ENCODE measurements around the gene MGAT5.

MGAT5 gene

DNA sequence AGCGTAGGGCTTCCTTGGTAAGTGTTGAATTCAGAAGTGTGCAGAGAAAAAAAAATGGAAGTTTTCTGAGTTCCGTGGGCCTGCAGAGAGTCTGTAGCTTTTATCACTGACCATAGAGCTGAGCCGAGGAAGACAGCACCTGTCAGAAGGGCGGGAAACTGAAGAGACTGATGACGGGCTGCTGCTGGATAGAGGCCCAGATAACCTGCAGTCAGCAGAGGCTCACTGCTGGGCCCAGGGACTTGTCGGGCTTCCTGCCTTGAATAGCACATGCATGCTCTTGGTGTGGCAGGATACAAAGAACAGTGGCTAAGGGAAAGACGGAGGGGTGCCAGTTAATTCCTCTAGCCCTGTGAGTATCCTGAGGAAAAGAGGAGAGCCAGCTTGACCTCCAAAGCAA lies 166.4 kb downstream of the MGAT5 start:
- no peaks in the 10 kb centered on the region for H3K36me3 ChIP-seq (ENCODE audit: control insufficient read depth, insufficient read depth, low read length)
- no peak overlapping the region for H3K4me3 ChIP-seq (ENCODE audit: low read depth, low read length)
- no peaks in the 10 kb centered on the region for H3K9me3 ChIP-seq (ENCODE audit: control insufficient read depth, low read length)
- no peak overlapping the region for H3K4me2 ChIP-seq (ENCODE audit: low read length)
- no peak overlapping the region for H3K9ac ChIP-seq
- H3K79me2 ChIP-seq, result no peaks in the 10 kb centered on the region
- H3K27me3 ChIP-seq (ENCODE audit: control insufficient read depth, insufficient read depth, low read length), result no peaks in the 10 kb centered on the region
- no peak for TF ChIP-seq CTCF (IDR thresholded peaks at IDR 0.05)
- no peak overlapping the region for H2AFZ ChIP-seq
- H3K4me1 ChIP-seq, result peaks cover 5% of the 10 kb centered on the region
- peak overlapping the region; percentile 37 for H3K27ac ChIP-seq

GRCh38 chr2:134420920-134421319 lies 167.0 kb downstream of the MGAT5 start:
- H3K27ac ChIP-seq, result peak overlapping the region; percentile 37

DNA sequence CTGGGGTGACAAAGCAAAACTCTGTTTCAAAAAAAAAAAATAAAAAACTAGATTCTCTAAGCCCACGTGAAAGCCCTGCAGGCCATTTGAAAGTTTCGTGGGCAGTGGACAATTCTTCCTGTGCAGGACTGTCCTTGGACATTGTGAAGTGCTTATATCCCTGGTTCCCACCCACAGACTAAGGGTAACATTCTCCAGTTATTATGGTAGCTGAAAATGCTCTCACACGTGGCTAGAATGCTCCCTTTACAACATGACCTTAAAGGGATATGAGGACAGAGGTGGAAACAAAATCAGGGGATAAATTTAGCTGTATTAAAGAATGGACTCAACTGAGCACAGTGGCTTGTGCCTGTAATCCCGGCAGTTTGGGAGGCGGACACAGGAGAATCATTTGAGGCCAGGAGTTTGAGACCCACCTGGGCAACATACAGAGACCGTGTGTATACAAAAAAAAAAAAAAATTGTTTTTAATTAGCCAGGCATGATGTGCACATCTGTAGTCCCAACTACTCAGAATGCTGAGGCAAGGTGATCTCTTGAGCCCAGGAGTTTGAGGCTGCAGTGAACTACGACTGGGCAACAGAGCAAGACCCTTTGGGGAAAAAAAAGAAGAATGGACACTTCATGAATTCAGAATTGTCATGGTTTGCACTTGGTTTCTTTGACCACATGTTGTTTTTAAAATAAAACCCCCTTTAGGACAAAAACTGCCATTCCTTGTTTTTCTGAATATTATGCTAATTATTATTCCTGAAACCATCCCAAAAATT lies 167.9 kb downstream of the MGAT5 start:
- no peak overlapping the region for H3K9ac ChIP-seq
- H3K36me3 ChIP-seq (ENCODE audit: control insufficient read depth, insufficient read depth, low read length), result no peaks in the 10 kb centered on the region
- H2AFZ ChIP-seq, result no peak overlapping the region
- H3K4me1 ChIP-seq, result peaks cover 5% of the 10 kb centered on the region
- no peaks in the 10 kb centered on the region for H3K79me2 ChIP-seq
- no peaks in the 10 kb centered on the region for H3K9me3 ChIP-seq (ENCODE audit: control insufficient read depth, low read length)
- H3K27ac ChIP-seq, result peak overlapping the region; percentile 37
- H3K4me3 ChIP-seq (ENCODE audit: low read depth, low read length), result no peak overlapping the region
- TF ChIP-seq CTCF (IDR thresholded peaks at IDR 0.05), result no peak
- H3K27me3 ChIP-seq (ENCODE audit: control insufficient read depth, insufficient read depth, low read length), result no peaks in the 10 kb centered on the region
- no peak overlapping the region for H3K4me2 ChIP-seq (ENCODE audit: low read length)

More at GRCh38 chr2:134420920-134421319, 167.0 kb downstream of the MGAT5 start:
- Histone ChIP-seq H3K4me1 (peaks cover 5% of the 10 kb centered on the region), H3K9ac (no peak overlapping the region), H3K27me3 (ENCODE audit: control insufficient read depth, insufficient read depth, low read length) (no peaks in the 10 kb centered on the region), H3K79me2 (no peaks in the 10 kb centered on the region), H2AFZ (no peak overlapping the region), H3K36me3 (ENCODE audit: control insufficient read depth, insufficient read depth, low read length) (no peaks in the 10 kb centered on the region), H3K9me3 (ENCODE audit: control insufficient read depth, low read length) (no peaks in the 10 kb centered on the region), H3K4me2 (ENCODE audit: low read length) (no peak overlapping the region), H3K4me3 (ENCODE audit: low read depth, low read length) (no peak overlapping the region)
- TF ChIP-seq CTCF (IDR thresholded peaks at IDR 0.05), result no peak

DNA sequence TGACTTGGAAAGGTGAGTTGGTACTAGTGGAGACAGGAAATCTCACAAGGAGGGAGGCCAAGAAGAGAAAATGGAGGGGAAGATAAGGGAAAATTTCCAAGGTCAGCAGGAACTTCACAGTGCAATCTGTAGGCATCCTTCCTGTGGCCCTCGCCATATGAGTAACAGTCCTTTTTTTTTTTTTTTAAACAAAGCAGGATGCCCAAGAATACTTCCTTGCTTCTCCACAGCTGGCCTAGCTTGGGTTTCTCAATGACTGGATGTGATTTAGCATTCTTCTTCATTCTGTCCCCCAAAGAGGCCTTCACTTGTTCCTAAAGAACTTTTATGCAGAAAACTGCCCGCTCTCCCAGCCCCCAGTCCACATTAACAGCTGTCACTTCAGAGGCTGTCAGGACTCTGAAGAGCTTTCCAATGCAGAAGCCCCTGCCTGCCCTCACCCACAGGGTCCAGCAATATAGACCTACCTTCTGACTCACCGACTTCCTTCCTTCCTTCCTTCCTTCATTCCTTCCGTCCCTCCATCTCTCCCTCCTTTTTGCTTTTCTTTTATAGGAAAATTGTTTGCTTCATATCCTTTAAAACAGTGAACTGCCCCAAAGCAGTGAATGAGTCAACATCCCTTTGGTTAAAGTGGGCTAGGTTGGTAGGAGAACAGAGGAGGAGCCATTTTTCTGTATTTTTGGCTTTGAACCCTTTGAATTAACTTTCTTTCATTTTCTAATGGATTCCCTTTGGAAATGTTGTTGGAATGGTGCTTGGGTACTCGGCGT lies 172.0 kb downstream of the MGAT5 start:
- H2AFZ ChIP-seq, result no peak overlapping the region
- no peak overlapping the region for H3K4me3 ChIP-seq (ENCODE audit: low read depth, low read length)
- no peak overlapping the region for H3K9ac ChIP-seq
- no peak overlapping the region for H3K4me2 ChIP-seq (ENCODE audit: low read length)
- no peak overlapping the region for H3K27ac ChIP-seq
- no peaks in the 10 kb centered on the region for H3K9me3 ChIP-seq (ENCODE audit: control insufficient read depth, low read length)
- no peaks in the 10 kb centered on the region for H3K79me2 ChIP-seq
- peaks cover 2% of the 10 kb centered on the region for H3K4me1 ChIP-seq
- no peak for TF ChIP-seq CTCF (IDR thresholded peaks at IDR 0.05)
- no peaks in the 10 kb centered on the region for H3K27me3 ChIP-seq (ENCODE audit: control insufficient read depth, insufficient read depth, low read length)
- H3K36me3 ChIP-seq (ENCODE audit: control insufficient read depth, insufficient read depth, low read length), result no peaks in the 10 kb centered on the region

All from parathyroid adenoma (tissue), 2 donors.